Fibroblast of the conjunctiva (primary cell): ENCODE results near the gene FAM107B.

Source experiments
- DNase-seq: peaks from one replicate; pipeline ENCODE4 v3.0.0-alpha.2; 2010; ENCODE audit warnings: low read depth

FAM107B gene

GRCh38 chr10:14625192-14625631 is 149.5 kb downstream of the FAM107B start:
- no peak for DNase-seq

- DNase-seq = no peak
Measured at GRCh38 chr10:14624600-14624999, 150.1 kb downstream of the FAM107B start.

- DNase-seq = no peak
Measured at GRCh38 chr10:14623931-14624330, 150.8 kb downstream of the FAM107B start.

DNA sequence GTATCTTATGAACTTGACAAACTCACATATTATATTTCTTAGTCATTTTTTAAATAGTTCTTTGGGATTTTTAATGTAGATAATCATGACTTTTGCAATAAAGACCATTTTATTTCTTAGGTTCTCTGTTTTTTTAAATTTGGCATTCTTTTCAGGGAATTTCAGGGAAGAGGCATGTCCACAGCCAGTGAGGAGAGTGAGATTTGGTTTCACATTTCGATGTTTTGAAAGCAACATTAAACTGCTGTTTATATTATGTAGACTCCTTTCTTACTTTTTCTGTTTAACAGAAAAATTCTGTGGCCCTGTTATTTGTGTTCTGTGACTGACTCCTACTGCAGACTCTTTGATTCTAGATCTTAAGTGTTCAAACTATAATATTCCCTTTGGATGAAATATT is 153.7 kb downstream of the FAM107B start:
- no peak for DNase-seq

- no peak for DNase-seq
Measured at GRCh38 chr10:14618674-14619073, 156.0 kb downstream of the FAM107B start.

DNA sequence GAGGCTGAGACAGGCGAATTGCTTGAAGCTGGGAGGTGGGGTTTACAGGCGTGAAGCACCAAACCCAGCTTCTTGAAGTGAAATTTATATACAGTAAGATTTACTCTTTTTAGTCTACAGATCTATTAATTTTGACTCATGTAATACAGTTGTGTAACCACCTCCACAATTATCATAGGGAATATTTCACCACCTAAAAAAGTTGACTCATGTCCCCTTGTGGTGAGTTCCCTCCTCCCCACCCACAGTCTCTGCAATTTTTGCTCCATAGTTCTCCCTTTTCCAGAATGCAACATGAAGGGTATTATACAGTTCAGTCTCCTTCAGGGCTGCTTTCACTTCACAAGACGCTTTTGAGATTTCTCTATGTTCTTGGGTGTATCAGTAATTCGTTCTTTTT is 156.8 kb downstream of the FAM107B start:
- DNase-seq = no peak

- no peak for DNase-seq
Measured at GRCh38 chr10:14616955-14617730, 157.6 kb downstream of the FAM107B start.

- DNase-seq = no peak
Measured at GRCh38 chr10:14616465-14616864, 158.2 kb downstream of the FAM107B start.

- no peak for DNase-seq
Measured at GRCh38 chr10:14613588-14613920, 161.1 kb downstream of the FAM107B start.

DNA sequence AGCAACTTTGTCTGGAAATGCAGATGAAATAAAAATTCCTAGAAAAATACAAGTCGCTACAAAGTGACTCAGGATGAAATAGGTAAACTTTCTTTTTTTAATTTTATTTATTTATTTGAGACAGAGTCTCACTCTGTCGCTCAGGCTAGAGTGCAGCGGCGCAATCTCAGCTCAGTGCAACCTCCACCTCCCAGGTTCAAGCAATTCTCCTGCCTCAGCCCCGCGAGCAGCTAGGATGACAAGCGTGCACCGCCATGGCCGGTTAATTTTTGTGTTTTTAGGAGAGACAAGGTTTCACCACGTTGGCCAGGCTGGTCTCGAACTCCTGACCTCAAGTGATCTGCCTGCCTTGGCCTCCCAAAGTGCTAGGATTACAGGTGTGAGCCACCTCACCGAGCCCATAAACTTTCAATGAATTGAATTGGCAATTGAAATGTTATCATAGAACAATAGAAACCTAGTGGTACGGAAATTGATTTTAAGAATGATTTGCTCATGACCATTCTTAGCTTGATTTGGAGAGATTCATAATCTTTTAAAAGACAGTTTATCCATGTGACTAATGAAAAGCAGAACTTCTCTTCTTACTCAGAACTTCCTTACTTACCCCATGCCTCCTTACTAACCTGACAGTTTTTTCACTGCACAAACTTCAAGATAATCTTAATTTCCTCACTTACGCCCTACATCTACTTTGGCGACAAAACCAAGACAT is 161.7 kb downstream of the FAM107B start:
- no peak for DNase-seq

DNA sequence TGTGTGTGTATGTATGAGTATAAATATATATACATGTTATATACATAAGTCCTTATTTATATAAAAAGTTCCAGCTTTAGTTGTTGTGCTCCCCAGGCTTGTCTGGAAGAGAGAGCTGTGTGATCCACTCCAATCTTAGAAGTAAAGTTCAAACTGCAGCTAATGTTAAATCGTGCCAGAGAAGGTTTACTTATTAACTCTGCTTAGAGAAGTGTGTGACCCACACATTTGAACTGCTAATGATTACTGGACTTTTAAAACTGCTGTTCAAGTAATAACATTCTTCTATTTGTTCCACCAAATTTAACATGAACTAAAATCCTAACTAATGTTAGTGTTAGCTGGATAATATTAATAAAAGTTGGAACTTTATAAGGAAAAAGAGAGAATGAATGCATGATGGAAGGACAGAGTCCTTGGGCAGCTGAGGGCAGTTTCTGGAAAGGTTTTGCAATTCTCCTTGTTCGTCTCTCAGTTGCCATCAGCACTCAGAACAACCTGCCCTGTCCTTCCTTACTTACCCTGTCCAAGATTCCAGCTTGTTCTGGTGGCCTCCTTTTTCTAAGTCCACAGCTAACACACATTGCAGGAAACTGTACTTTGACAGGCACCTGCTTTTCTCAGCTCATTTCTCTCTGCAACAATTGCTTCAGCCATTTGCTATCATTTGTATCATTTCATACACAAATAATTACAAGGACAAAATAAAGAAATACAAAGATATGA is 162.6 kb downstream of the FAM107B start:
- no peak for DNase-seq

DNA sequence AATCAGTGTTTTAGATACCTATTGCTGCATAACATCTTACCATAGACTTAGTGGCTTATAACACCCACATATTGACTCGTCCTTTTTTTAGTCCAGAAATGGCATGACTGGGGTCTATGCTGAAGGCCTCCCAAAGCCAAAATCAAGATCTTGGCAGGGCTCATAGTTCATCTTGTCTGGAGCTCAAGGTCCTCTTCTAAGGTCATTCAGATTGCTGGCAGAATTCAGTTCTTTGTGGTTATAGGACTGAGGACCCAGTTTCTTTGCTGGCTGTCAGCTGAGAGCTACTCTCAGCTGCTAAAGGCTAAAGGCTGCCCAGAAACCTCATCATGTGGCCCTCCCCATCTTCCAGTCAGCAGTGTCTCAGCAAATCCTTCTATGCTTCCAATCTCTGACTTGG is 165.5 kb downstream of the FAM107B start:
- DNase-seq = no peak

DNA sequence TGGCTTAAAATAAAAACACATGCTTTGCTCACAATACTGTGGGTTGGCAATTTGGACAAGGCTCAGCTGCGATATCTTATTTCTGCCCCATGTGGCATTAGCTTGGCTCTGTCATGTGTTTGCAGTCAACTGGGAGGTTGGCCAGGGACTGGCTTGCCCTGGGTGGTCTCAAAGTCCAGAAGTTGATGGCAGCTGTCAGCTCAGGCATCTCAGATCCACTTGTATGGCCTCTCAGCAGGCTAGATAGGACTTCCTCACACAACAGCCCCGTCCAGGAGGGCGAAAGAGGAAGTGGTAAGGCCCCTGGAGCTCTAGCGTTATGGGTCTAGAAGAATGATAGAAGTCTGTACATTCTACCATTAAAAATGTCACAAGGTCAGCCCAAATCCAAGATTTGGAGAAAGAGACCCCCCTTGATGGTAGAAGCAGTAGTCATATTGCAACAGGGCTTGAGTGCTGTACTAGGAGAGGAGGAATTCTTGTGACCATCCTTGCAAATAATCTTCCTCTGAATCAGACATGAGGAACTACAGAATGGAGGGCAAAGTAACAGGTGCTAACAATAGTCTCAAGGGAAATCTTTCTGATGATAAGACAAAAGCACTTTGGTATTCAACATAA is 166.2 kb downstream of the FAM107B start:
- no peak for DNase-seq

GRCh38 chr10:14606633-14607032 is 168.1 kb downstream of the FAM107B start:
- DNase-seq = no peak

GRCh38 chr10:14605231-14605925 is 169.3 kb downstream of the FAM107B start:
- DNase-seq = no peak

DNA sequence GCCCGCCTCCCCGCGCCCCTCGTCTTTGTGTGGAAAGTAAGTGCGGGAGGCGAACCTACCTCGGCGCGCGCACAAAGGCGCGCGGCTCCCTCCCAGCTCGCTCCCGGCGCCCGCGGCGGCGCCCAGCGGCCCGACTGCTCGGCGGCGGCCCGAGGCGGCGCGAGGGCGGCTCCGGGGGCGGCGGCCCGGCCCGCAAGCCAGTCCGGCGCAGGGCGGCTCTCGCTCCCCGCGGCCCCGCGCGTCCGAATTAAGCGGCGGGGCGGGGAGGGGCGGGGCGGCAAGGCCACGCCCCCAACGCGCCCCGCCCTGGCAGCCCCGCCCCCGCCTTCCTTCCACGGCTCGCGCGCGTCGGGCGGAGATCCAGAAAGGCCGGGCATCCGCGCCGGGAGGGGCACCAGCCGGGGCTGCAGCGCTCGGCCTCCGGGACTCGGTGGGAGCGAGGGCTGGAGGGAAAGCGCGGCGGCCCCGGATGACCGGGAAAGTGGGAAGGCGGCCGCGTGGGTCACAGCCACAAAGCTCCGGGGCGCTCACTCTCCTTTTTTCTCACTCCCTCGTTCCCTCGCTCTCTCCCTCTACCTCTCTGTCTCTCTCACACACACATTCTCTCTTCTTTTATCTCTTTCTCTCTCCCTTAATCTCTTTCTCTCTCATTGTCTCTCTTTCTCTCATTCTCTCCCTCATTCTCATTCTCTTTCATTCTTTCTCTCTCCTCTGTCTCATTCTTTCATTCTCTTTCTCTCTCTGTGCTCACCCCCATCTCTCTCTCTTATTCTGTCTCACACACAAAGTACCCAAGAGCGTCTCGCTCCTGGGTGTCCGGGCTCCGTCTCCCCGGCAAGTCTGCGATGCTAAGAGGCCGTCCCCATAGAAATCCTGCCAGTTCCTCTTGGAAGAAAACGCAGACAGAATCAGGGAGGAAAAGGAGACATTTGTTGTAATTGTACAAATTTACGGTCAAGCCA is 170.2 kb downstream of the FAM107B start:
- no peak for DNase-seq

- no peak for DNase-seq
Measured at GRCh38 chr10:14603534-14604102, 171.1 kb downstream of the FAM107B start.

DNA sequence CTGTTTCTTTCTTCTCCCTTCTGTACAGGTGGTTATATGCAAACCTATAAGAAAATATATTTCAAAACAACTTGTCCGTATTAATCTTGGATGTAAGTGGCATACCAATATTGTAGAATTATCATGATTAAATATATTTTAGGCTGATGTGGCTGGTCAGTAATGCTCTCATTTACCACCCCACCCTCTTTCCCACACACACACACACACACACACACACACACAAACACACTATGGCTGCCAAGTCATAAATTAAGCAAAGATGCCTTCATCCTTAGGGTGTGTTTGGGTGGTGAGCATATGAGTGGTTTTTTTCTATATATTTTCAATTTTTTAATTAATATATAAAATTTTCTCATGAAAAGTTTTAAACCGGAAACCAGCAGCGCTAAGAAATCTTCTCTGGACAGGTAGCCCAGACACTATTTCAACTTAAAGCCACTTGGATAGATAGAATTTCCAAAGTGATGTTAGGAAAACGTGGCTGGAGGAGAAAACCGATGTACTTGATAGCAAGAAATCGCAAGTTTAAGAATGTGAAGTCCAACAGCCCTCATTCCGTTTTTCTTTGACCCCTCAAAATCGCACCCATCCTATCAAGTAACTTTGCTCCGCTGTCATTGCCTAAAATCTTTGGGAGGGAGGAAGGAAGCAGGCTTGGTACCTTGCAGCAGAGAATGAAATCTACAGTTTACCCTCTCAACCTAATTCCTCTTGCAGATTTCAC is 171.7 kb downstream of the FAM107B start:
- DNase-seq = no peak

DNA sequence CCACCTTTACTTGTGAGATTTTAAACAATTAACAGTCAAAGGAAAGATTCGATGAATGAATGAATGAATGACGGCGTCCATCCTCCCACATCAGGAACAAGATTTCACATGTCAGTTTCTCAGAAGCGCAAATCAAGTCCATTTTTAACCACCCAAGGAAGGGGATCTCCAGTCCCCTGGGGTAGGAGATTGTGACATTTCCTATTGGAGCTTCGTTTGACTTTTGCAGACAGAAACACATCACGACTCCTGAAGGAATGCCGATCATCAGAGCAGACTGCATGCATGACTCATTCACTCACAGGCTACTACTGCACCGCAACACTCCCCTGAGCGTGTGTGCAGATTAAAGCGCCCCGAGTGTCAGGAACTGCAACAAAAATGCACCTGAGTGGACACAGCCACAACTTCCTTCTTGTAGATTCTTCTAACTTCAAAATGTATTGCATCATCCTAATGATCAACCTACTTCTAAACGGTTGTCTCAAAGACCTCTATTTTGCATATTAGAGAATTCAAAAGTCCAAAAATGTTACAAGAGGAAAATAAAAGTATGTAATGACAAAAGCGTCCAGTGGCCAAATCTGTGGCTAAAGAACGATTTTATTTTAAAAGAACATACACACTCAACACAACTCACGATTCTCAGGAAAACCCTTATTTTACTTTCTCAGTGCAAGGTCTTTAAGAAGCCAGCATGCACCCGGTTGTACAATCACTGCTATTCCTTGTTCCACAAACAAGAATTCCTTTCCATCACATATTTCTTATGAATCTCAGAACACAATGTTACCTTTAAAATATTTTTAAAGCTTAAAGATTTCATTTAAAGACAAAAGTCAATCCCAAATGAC is 172.6 kb downstream of the FAM107B start:
- DNase-seq = no peak
